Tibial nerve (tissue), 4 donors: ENCODE measurements around the gene SLIT3. TPM values are rescaled to one million over a fixed set of nuclear protein-coding genes. Genes with fewer than 3 reads are reported as not detected.

Source experiments
- DNase-seq, 2 donors: peaks; one replicate each; pipeline ENCODE4 v3.0.0-alpha.2; 2019; ENCODE audit warnings: low spot score in 2 of 2
- H3K27ac ChIP-seq, 4 donors: fragments of 200-600 bp; sonication (generic) in 3 of 4; one replicate each; pipeline ENCODE4 v1.5.1; 2017 to 2019; ENCODE audit warnings: mild to moderate bottlenecking in 1 of 4
- H3K27me3 ChIP-seq, 2 donors: fragments of 200-600 bp; sonication (generic) in 1 of 2; one replicate each; pipeline versions ENCODE4 v1.5.1 to v1.6.0; 2017 to 2019
- H3K36me3 ChIP-seq, 3 donors: fragments of 200-600 bp; sonication (generic); one replicate each; pipeline ENCODE4 v1.5.1; 2018 to 2019
- H3K4me1 ChIP-seq, 4 donors: fragments of 200-600 bp; sonication (generic) in 3 of 4; one replicate each; pipeline ENCODE4 v1.5.1; 2017 to 2019
- H3K4me3 ChIP-seq, 4 donors: fragments of 200-600 bp; sonication (generic) in 3 of 4; one replicate each; pipeline ENCODE4 v1.5.1; 2017 to 2019; ENCODE audit warnings: mild to moderate bottlenecking in 1 of 4, moderate library complexity in 1 of 4
- H3K9me3 ChIP-seq, 4 donors: fragments of 200-600 bp; sonication (generic) in 3 of 4; one replicate each; pipeline ENCODE4 v1.5.1; 2017 to 2019
- CTCF ChIP-seq, 5 experiments: fragments of 200-600 bp in 3 of 5; fragments of 450-650 bp in 2 of 5; sonication (generic) in 3 of 5; IDR thresholded peaks; one replicate each; pipeline ENCODE4 v1.5.1; 2016 to 2019; ENCODE audit warnings: antibody characterized with exemption in 5 of 5, mild to moderate bottlenecking in 3 of 5, moderate library complexity in 2 of 5
- EP300 ChIP-seq, 2 donors: sonication (generic); formaldehyde crosslinking; IDR thresholded peaks; one replicate each; pipeline ENCODE4 v1.6.1; 2017; ENCODE audit warnings: antibody characterized with exemption in 2 of 2, mild to moderate bottlenecking in 1 of 2
- POLR2A ChIP-seq, 2 donors: fragments of 450-650 bp; IDR thresholded peaks; one replicate each; pipeline ENCODE4 v1.6.1; 2017; ENCODE audit warnings: antibody characterized with exemption in 2 of 2, mild to moderate bottlenecking in 2 of 2, moderate library complexity in 2 of 2
- WGBS, 2 donors: methylation state at CpG; one replicate each; pipeline ENCODE4 v1.1.5; 2018; 5-methylcytosine and 5-hydroxymethylcytosine counted together
- total RNA-seq, 4 donors: library from RNA; depleted of rRNA; stranded (reverse); fragments of >200 nt; gene quantifications; one replicate each; pipeline ENCODE4 v1.1.0, GENCODE V29; 2016

SLIT3 gene
- total RNA-seq, 4 donors from 2014 or later = 16.6 to 39.0 (median 20.2) TPM

GRCh38 chr5:168813184-168813968, 487.6 kb downstream of the SLIT3 start:
- Histone ChIP-seq H3K27ac (no peak overlapping the region), H3K27me3 (no peaks in the 10 kb centered on the region), H3K9me3 (no peaks in the 10 kb centered on the region), H3K4me1 (no peaks in the 10 kb centered on the region), H3K4me3 (no peak overlapping the region), H3K36me3 (peaks cover 0 to 15% (median 0%) of the 10 kb centered on the region in 3 donors)
- DNase-seq = no peak
- WGBS, 2 donors = 48 to 68% methylated on average over 4 of the region's 4 CpGs
- TF ChIP-seq POLR2A (IDR thresholded peaks at IDR 0.05) (no peak), CTCF (IDR thresholded peaks at IDR 0.05) (no peak), EP300 (IDR thresholded peaks at IDR 0.05) (no peak)

DNA sequence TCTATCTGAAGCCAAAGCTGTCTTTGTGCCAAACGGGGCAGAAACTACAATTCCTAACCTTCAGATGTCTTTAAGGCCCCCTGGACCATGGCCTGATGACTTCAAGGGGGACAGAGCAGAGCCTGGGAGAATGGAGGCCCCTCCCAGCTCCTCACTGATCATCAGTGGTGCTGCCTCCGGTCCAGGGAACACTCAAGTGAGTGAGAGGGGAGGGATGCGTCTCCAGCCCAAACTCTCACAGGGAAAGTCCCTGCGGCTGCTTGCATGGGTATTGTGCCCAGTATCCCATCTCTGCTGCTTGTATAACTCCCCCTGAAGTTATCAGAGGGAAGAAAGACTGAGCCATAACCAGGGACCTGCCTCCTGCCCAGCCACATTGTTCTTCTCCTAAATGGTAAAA, 490.3 kb downstream of the SLIT3 start:
- Histone ChIP-seq H3K4me3 (no peak overlapping the region), H3K4me1 (no peaks in the 10 kb centered on the region), H3K27ac (no peak overlapping the region), H3K36me3 (peaks cover 0 to 6% (median 0%) of the 10 kb centered on the region in 3 donors), H3K27me3 (no peaks in the 10 kb centered on the region), H3K9me3 (no peaks in the 10 kb centered on the region)
- WGBS, 2 donors = 74 to 81% methylated on average over 4 of the region's 4 CpGs
- TF ChIP-seq POLR2A (IDR thresholded peaks at IDR 0.05) (no peak), EP300 (IDR thresholded peaks at IDR 0.05) (no peak), CTCF (IDR thresholded peaks at IDR 0.05) (no peak)
- no peak for DNase-seq

DNA sequence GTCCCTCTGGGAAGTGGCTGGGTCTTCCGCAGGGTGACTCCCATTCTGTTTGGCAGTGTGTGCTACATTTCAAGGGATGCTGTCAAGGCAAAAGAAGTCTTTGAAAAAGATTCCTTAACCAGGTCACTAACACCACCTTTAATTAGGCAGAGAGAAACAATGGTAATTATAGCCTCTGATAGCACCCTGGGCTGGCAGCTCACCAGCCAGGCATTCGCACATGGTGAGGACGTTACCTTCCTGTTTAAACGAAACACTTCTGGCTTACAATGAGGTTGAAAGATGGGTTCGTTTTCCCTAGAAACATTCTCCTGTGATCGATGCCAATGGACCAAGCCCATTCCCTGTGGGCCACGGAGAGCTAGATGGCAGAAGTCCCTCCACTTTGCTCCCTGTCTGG, 491.7 kb downstream of the SLIT3 start:
- no peak for DNase-seq
- Histone ChIP-seq H3K27me3 (no peaks in the 10 kb centered on the region), H3K4me1 (no peaks in the 10 kb centered on the region), H3K9me3 (no peaks in the 10 kb centered on the region), H3K27ac (no peak overlapping the region), H3K36me3 (peaks cover 0 to 5% (median 0%) of the 10 kb centered on the region in 3 donors), H3K4me3 (no peak overlapping the region)
- TF ChIP-seq EP300 (IDR thresholded peaks at IDR 0.05) (no peak), CTCF (IDR thresholded peaks at IDR 0.05) (no peak), POLR2A (IDR thresholded peaks at IDR 0.05) (no peak)
- 75 to 82% methylated on average over 7 of the region's 7 CpGs for WGBS, 2 donors

- 62 to 82% methylated on average over 3 of the region's 3 CpGs for WGBS, 2 donors
- H3K27ac ChIP-seq = no peak overlapping the region
- no peak for TF ChIP-seq POLR2A (IDR thresholded peaks at IDR 0.05)
- TF ChIP-seq CTCF (IDR thresholded peaks at IDR 0.05) = no peak
- TF ChIP-seq EP300 (IDR thresholded peaks at IDR 0.05) = no peak
These were observed 492.8 kb downstream of the SLIT3 start for GRCh38 chr5:168808051-168808616.

GRCh38 chr5:168807287-168807686, 493.7 kb downstream of the SLIT3 start:
- TF ChIP-seq POLR2A (IDR thresholded peaks at IDR 0.05) = no peak
- no peak for TF ChIP-seq EP300 (IDR thresholded peaks at IDR 0.05)
- no peak for TF ChIP-seq CTCF (IDR thresholded peaks at IDR 0.05)
- Histone ChIP-seq H3K9me3 (no peaks in the 10 kb centered on the region), H3K27me3 (no peaks in the 10 kb centered on the region)

More at GRCh38 chr5:168808051-168808616, 492.8 kb downstream of the SLIT3 start:
- no peak for DNase-seq
- no peaks in the 10 kb centered on the region for H3K9me3 ChIP-seq
- no peaks in the 10 kb centered on the region for H3K4me1 ChIP-seq
- H3K27me3 ChIP-seq = no peaks in the 10 kb centered on the region
- peaks cover 0 to 5% (median 0%) of the 10 kb centered on the region in 3 donors for H3K36me3 ChIP-seq
- H3K4me3 ChIP-seq = no peak overlapping the region

More at GRCh38 chr5:168807287-168807686, 493.7 kb downstream of the SLIT3 start:
- Histone ChIP-seq H3K36me3 (peaks cover 0 to 5% (median 0%) of the 10 kb centered on the region in 3 donors), H3K4me3 (no peak overlapping the region), H3K4me1 (no peaks in the 10 kb centered on the region), H3K27ac (no peak overlapping the region)
- no peak for DNase-seq
